Mesenteric fat pad (tissue), 1 donor: ENCODE measurements around the gene PRDX5. TPM values are rescaled to one million over a fixed set of nuclear protein-coding genes. Genes with fewer than 3 reads are reported as not detected.

Source experiments
- DNase-seq: peaks from one replicate; pipeline ENCODE4 v3.0.0-alpha.2; 2020; ENCODE audit warnings: low spot score
- microRNA-seq: library from miRNA; unstranded; fragments of <30 nt; microRNA quantifications from one replicate; pipeline ENCODE4 v1.2.0, GENCODE V29; 2020; ENCODE audit warnings: borderline number of aligned reads
- total RNA-seq: library from RNA; stranded (reverse); fragmentation: NEBNext Ultra II Directional; extraction: Animal tissue kit (Norgen Biotek cat#: 25700); gene quantifications from one replicate; pipeline ENCODE4 v1.2.1, GENCODE V29; 2021
- donor health status: DM: yes; HTN: yes; CAD: no.

The PRDX5 gene
- total RNA-seq, 1 donor from 2014 or later = 111 TPM

DNA sequence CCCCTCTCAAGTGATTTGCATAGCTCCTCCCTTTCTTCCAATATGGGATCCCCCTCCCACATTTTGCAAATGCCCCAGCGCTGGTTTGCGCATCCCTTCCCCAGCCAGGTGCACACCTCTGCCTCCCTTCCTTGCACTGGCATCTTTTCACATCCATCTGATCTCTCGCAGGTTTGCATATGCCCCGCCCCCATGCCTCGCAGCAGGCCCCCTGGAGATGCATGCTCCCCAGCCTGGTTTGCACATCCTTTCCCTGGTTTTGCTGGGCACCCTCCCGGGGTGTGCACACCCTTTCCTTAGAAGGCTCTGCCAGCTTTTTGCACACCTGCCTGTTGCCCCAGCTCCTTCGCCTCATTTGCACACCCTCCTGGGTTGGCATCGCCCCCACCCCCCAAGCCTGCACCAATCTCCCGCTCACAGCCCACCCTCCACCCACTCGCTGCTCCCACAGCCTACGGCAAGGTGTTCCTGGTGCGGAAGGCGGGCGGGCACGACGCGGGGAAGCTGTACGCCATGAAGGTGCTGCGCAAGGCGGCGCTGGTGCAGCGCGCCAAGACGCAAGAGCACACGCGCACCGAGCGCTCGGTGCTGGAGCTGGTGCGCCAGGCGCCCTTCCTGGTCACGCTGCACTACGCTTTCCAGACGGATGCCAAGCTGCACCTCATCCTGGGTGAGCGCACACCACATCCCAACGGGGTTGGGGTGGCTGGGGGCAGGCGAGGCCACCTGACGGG lies 42.0 kb downstream of the PRDX5 start:
- DNase-seq = no peak

DNA sequence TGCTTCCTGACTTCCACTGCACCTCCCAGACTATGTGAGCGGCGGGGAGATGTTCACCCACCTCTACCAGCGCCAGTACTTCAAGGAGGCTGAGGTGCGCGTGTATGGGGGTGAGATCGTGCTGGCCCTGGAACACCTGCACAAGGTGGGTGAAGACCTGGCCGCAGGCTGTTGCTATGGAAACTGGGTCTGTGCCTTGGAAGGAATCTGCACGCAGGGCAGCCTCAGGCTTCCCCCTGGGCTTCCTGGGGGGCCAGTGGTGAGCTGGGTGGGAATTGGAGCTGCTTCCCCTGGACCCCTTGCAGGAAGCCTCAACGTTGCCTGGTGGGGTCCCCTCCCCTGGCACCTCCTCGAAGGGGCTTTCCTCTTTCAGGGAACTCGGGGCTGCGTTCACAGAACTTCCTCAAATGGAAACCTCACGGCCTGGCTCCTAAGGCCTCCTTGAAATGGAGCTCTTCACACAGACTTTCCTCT lies 42.6 kb downstream of the PRDX5 start:
- no peak for DNase-seq

DNA sequence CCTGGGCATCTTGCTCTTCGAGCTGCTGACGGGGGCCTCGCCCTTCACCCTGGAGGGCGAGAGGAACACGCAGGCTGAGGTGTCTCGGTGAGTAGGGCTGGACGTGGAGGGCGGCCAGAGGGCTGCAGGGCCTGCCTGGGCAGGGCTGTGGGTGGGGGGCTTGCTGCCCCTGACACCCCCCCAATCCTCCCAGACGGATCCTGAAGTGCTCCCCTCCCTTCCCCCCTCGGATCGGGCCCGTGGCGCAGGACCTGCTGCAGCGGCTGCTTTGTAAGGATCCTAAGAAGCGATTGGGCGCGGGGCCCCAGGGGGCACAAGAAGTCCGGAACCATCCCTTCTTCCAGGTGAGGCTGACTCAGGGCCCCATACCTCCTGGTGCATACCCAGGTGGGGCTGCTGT lies 43.7 kb downstream of the PRDX5 start:
- no peak for DNase-seq

DNA sequence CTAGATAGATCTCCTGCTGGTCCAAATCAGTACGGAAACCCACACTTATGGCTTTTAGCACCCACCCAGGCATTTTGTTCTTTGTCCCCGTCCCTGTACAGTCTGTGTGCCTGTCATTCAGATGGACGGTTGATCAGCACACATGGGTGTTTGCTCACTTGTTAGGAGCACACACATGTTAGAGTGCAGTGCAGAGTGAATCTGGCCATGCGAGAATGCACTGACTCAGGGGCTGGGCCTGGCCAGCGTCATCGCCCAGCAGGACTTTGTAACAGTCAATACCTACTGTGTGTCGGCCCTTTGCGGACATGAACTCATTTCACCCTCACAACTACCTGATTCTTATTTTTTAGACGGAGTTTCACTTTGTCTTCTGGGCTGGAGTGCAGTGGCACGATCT lies 44.4 kb downstream of the PRDX5 start:
- no peak for DNase-seq

DNA sequence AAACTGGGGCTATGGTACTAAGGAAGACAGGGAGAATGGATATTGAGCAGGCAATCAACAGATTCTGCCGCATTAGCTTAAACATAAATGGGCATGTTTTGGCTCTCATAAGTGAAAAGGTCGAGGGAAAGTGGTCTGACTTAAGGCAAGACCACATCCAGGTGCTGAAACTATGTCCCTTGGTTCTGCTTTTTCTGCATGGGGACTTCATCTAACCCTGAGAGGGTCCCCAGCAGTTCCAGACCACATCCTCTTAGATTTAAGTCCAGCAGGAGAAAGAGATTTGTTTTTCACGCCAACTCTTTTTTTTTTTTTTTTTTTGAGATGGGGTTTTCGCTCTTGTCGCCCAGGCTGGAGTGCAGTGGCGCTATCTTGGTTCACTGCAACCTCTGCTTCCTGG lies 46.5 kb downstream of the PRDX5 start:
- DNase-seq = no peak

DNA sequence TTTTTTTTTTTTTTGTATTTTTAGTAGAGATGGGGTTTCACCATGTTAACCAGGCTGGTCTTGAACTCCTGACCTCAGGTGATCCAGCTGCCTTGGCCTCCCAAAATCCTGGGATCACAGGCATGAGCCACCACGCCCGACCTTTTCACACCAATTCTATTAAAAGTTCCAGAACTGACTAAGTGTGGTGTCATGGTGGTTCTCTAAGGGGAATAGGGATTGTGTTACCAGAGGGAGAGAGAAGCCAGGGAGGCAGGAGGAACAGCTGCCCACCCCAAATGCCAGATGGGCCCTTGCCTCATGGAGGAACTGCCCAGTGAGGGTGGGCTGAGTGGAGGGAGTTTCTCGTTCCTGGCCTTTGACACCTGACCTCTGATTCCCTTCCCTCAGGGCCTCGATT lies 47.0 kb downstream of the PRDX5 start:
- no peak for DNase-seq

DNA sequence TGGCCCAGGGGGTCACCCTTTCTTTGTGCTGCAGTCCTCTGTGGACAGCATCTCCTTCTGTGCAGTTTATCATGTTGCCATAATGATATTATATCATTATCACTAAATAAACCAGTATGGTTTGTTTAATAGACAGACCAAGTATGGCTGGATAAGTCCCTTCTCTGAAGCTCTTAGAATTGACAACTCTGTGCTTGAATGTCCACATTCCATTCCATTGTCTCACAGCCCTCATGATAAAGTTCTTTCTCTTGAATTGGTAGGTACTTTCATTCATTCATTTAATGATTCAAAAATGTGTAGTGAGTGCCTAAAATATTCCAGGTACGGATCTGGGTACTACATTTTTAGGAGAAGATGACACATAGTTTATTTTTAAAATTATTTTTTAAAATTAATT lies 48.8 kb downstream of the PRDX5 start:
- DNase-seq = no peak

DNA sequence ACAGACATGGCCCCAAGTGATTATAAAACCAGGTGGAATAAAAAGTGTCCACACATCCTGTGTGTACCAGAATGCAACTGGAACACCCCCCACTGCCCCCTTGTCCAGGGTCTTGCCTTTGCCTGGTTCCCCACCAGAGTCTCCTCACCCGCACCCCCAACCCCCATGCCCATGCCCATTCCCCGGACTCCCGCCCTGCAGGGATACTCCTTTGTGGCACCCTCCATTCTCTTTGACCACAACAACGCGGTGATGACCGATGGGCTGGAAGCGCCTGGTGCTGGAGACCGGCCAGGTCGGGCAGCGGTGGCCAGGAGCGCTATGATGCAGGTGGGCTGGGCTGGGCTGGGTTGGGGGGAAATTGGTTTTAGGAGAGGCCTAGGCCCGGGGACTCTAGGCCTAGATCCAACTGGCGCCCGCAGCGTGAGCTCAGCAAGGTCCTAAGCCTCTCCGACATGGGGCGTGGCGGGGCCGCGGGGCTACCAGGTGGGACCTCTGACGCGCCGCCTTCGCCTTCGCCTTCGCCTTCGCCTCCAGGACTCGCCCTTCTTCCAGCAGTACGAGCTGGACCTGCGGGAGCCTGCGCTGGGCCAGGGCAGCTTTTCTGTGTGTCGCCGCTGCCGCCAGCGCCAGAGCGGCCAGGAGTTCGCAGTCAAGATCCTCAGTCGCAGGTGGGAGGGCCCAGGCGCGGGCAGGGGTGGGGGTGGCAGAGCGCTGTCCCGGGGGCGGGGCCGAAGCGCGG lies 50.2 kb downstream of the PRDX5 start:
- no peak for DNase-seq

DNA sequence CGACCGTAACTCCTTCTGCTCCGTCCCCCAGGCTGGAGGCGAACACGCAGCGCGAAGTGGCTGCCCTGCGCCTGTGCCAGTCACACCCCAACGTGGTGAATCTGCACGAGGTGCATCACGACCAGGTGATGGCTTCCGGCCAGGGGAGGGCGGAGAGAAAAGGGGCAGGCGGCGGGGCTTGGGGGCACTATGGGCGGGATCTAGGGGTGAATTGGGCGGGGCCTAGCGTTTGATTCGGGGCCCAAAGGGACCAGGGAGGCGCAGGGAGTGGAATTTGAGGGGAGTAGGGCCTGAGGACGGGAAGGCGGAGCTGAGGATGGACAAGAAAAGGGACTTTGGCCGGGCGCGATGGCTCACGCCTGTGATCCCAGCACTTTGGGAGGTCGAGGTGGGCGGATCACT lies 50.8 kb downstream of the PRDX5 start:
- no peak for DNase-seq

- DNase-seq = no peak
Observed at GRCh38 chr11:64369440-64370421, 51.8 kb downstream of the PRDX5 start.

GRCh38 chr11:64371201-64371600 lies 53.3 kb downstream of the PRDX5 start:
- DNase-seq = no peak

Small RNA genes within 50 kb of the gene (microRNA-seq; reads per million reads assigned to microRNA genes)
- gene MIR1237 = not detected
- gene MIR7155 = not detected

Other genes starting within 250 kb of the PRDX5 start
- 19.5 TPM for gene MACROD1, start 152.0 kb upstream of the PRDX5 start, total RNA-seq
- 113 TPM for gene STIP1, start 131.9 kb upstream of the PRDX5 start, total RNA-seq
- gene FERMT3, start 111.4 kb upstream of the PRDX5 start, total RNA-seq = 58.9 TPM
- gene TRPT1, start 91.9 kb upstream of the PRDX5 start, total RNA-seq = 32.7 TPM
- 45.8 TPM for gene NUDT22, start 91.8 kb upstream of the PRDX5 start, total RNA-seq
- gene DNAJC4, start 87.6 kb upstream of the PRDX5 start, total RNA-seq = 20.4 TPM
- gene VEGFB, start 83.5 kb upstream of the PRDX5 start, total RNA-seq = 426 TPM
- 53.8 TPM for gene FKBP2, start 77.0 kb upstream of the PRDX5 start, total RNA-seq
- gene PPP1R14B, start 71.2 kb upstream of the PRDX5 start, total RNA-seq = 186 TPM
- 25.8 TPM for gene PLCB3, start 66.6 kb upstream of the PRDX5 start, total RNA-seq
- 51.7 TPM for gene BAD, start 33.5 kb upstream of the PRDX5 start, total RNA-seq
- 19.9 TPM for gene GPR137, start 32.3 kb upstream of the PRDX5 start, total RNA-seq
- gene KCNK4, start 26.8 kb upstream of the PRDX5 start, total RNA-seq = not detected
- not detected for gene CATSPERZ, start 17.8 kb upstream of the PRDX5 start, total RNA-seq
- 56.9 TPM for gene ESRRA, start 12.6 kb upstream of the PRDX5 start, total RNA-seq
- gene TRMT112, start 562 bp upstream of the PRDX5 start, total RNA-seq = 151 TPM
- 11.5 TPM for gene CCDC88B, start 22.1 kb downstream of the PRDX5 start, total RNA-seq
- gene RPS6KA4, start 41.0 kb downstream of the PRDX5 start, total RNA-seq = 26.1 TPM
- not detected for gene SLC22A11, start 237.8 kb downstream of the PRDX5 start, total RNA-seq